Thyroid gland (tissue), 4 donors: Measurements from ENCODE around the gene ARID3A. TPM values are rescaled to one million over a fixed set of nuclear protein-coding genes. Genes with fewer than 3 reads are reported as not detected.

ENCODE experiments used
- DNase-seq, 2 donors: peaks; one replicate each; pipeline ENCODE4 v3.0.0-alpha.2; 2019
- H3K27ac ChIP-seq, 3 donors: fragments of 200-600 bp; sonication (generic); 1 replicate in 2 of 3; 2 replicates in 1 of 3; pipeline ENCODE4 v1.5.1; 2016 to 2019; ENCODE audit warnings: mild to moderate bottlenecking in 1 of 3, moderate library complexity in 1 of 3
- H3K27me3 ChIP-seq: fragments of 200-600 bp; sonication (generic); one replicate; pipeline ENCODE4 v1.5.1; 2019
- H3K36me3 ChIP-seq, 2 donors: fragments of 200-600 bp; sonication (generic); one replicate each; pipeline ENCODE4 v1.5.1; 2016 to 2019
- H3K4me1 ChIP-seq, 2 donors: fragments of 200-600 bp; sonication (generic); one replicate each; pipeline ENCODE4 v1.5.1; 2017 to 2019
- H3K4me3 ChIP-seq, 3 donors: fragments of 200-600 bp; sonication (generic); replicated peaks in 1 of 3; 1 replicate in 2 of 3; 2 replicates in 1 of 3; pipeline ENCODE4 v1.5.1; 2016; ENCODE audit warnings: mild to moderate bottlenecking in 1 of 3
- H3K9me3 ChIP-seq: fragments of 200-600 bp; sonication (generic); one replicate; pipeline ENCODE4 v1.5.1; 2017
- CTCF ChIP-seq, 6 experiments: fragments of 200-600 bp in 3 of 6; fragments of 450-650 bp in 3 of 6; sonication (generic) in 3 of 6; IDR thresholded peaks; one replicate each; pipeline ENCODE4 v1.5.1; 2016 to 2019; ENCODE audit warnings: antibody characterized with exemption in 6 of 6, mild to moderate bottlenecking in 2 of 6, inconsistent platforms in 1 of 6, moderate library complexity in 1 of 6
- POLR2A ChIP-seq, 2 donors: fragments of 450-650 bp; IDR thresholded peaks; one replicate each; pipeline ENCODE4 v1.6.1; 2017; ENCODE audit warnings: antibody characterized with exemption in 2 of 2, mild to moderate bottlenecking in 2 of 2, moderate library complexity in 1 of 2
- WGBS, 2 donors: methylation state at CpG; one replicate each; pipeline ENCODE4 v1.1.5; 2017; 5-methylcytosine and 5-hydroxymethylcytosine counted together
- intact Hi-C: fragments of 100-400 bp; cut with DNase I; formaldehyde crosslinking; loops from one replicate; pipeline ENCODE4 v1.15.1; 2023
- total RNA-seq, 4 donors: library from RNA; depleted of rRNA; stranded (reverse); fragments of >200 nt; gene quantifications; one replicate each; pipeline ENCODE4 v1.2.3, GENCODE V29; 2016

Gene ARID3A
- total RNA-seq, 4 donors from 2014 or later, result 2.6 to 7.7 (median 3.9) TPM

DNA sequence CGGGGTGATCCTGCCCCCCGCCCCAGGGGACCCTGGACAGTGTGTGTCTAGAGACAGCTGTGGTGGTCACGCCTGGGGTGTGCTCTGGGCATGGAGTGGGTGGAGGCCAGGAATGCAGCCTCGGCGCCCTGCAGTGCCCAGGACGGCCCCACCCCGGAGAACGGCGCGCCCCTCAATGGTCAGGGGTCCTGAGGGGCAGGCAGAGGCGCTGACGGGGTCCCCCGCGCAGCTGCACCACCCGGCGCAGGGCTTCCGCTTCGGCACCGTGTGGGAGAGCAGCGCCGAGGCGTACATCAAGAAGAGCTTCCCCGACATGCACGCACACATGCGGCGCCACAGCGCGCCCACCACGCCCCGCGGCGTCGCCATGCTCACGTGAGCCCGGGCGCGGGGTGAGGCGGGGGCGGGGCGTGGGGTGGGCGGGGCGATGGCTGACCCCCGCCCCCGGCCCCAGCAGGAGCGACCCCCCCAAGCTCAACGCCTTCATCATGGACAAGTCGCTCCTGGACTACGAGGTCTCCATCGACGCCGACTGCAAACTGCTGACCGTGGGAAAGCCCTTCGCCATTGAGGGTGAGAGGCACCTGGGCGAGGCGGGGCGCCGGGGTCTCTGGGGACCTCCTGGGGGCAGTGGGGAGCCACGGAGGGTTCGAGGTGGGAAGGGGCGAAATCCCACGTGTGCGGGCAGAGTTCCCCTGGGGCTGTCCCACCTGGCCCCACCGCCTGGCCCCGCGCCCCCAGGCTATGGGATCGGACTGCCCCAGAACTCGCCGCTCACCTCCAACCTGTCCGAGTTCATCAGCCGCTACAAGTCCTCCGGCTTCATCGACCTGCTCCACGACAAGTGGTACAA is 81.8 kb downstream of the ARID3A start:
- TF ChIP-seq POLR2A (IDR thresholded peaks at IDR 0.05), result no peak
- TF ChIP-seq CTCF (IDR thresholded peaks at IDR 0.05), result no peak
- WGBS, 2 donors, result 94 to 95% methylated on average over 25 to 64 of the region's 73 CpGs
- Histone ChIP-seq H3K4me3 (no peak overlapping the region), H3K36me3 (peaks cover 31 to 40% of the 10 kb centered on the region in 2 donors), H3K27ac (no peak overlapping the region), H3K9me3 (no peaks in the 10 kb centered on the region), H3K4me1 (no peaks in the 10 kb centered on the region), H3K27me3 (no peaks in the 10 kb centered on the region)
- intact Hi-C loops, result no loop called here
- DNase-seq, result no peak

DNA sequence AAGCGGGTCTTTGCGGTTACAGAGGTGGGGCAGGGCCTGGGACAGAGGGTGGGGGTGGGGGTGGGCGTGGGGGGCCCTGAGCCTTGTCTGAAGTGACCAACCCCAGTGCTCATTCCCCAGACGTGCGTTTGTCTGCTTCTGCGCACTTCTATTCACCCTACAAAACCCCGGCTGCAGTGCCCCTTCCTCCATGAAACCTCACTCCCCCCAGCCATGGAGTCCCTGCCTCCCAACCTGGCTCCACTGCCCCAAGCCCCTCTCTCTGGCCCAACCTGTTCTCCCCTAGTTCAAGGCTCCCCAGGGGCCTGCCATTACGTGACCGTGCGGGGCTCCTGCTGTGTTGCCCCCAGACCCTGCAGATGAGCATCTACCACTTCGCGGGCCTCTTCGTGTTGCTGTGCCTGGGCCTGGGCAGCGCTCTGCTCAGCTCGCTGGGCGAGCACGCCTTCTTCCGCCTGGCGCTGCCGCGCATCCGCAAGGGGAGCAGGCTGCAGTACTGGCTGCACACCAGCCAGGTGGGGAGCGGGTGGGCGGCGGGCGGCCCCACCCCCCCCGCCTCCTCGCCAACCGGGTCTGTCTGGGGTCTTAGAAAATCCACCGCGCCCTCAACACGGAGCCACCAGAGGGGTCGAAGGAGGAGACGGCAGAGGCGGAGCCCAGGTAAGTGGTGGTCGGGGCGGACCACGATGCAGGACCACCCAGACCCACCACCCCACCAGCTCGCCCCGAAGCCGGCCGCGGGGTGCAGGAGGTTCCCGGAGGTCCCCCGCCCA is 82.6 kb downstream of the ARID3A start:
- intact Hi-C loops, result no loop called here
- Histone ChIP-seq H3K4me3 (no peak overlapping the region), H3K9me3 (no peaks in the 10 kb centered on the region), H3K4me1 (no peaks in the 10 kb centered on the region), H3K27ac (no peak overlapping the region), H3K27me3 (no peaks in the 10 kb centered on the region), H3K36me3 (peaks cover 36 to 42% of the 10 kb centered on the region in 2 donors)
- 95 to 96% methylated on average over 31 to 39 of the region's 45 CpGs for WGBS, 2 donors
- no peak for TF ChIP-seq CTCF (IDR thresholded peaks at IDR 0.05)
- no peak for TF ChIP-seq POLR2A (IDR thresholded peaks at IDR 0.05)
- DNase-seq, result no peak

DNA sequence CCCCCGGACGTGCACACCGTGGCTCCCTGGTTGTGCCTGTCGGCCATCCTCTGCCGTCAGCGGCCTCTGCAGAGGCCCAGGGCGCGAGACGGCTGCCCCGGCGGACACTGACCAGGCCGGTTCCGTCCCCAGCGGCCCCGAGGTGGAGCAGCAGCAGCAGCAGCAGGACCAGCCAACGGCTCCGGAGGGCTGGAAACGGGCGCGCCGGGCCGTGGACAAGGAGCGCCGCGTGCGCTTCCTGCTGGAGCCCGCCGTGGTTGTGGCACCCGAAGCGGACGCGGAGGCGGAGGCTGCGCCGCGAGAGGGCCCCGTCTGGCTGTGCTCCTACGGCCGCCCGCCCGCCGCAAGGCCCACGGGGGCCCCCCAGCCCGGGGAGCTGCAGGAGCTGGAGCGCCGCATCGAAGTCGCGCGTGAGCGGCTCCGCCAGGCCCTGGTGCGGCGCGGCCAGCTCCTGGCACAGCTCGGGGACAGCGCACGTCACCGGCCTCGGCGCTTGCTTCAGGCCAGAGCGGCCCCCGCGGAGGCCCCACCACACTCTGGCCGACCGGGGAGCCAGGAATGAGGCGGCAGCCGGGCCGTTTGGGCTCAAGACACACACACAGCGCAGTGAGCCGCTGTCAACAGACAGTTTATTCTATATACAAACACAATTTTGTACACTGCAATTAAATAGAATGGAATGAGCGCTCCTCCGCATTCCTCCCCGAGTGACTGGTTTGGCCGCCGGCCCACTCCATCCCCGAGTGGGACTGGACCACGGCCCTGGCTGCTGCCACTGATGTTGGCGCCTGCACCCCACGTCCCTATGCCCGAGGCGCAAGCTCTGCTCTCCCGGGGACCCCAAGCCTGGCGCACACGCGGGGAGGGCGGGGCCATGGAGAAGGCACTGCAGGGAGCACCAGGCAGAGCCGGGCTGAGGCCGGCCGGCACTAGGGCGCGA is 83.5 kb downstream of the ARID3A start:
- no peak for DNase-seq
- peaks cover 41 to 42% of the 10 kb centered on the region in 2 donors for H3K36me3 ChIP-seq
- no peaks in the 10 kb centered on the region for H3K4me1 ChIP-seq
- H3K4me3 ChIP-seq, result no peak overlapping the region
- no peak for TF ChIP-seq POLR2A (IDR thresholded peaks at IDR 0.05)
- no peak for TF ChIP-seq CTCF (IDR thresholded peaks at IDR 0.05)
- no peak overlapping the region for H3K27ac ChIP-seq
- no peaks in the 10 kb centered on the region for H3K27me3 ChIP-seq
- intact Hi-C loops, result no loop called here
- H3K9me3 ChIP-seq, result no peaks in the 10 kb centered on the region
- WGBS, 2 donors, result 81 to 86% methylated on average over 54 to 58 of the region's 92 CpGs

DNA sequence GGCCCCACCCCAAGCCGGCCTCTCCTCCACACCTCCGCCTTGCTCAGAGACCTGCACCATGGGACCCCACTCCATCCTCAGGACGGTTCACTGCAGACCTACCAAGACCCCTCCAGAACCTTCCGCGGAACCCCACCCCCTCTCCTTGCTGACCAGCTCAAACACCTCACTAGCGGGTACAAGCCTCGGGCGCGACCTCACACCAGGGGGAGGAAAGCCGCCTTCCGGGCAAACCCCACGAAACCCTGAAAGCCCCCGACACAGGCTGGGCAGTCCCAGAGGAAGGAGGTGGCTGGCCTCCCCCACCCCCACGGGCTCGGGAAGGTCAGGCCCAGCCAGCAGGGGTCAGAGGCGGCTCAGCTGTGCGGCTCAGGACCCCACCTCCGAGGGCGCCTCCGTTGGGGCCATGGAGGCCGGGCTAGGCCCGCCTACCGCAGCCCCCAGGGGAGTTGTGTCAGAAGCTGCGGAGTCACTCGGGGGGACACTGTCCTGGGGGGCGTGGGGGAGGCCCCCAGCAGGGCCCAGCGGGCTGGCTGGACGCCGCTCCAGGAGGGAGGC is 84.2 kb downstream of the ARID3A start:
- H3K27ac ChIP-seq, result no peak overlapping the region

More for the DNA sequence above, 84.2 kb downstream of the ARID3A start:
- DNase-seq, result no peak
- 92 to 94% methylated on average over 17 to 18 of the region's 29 CpGs for WGBS, 2 donors
- intact Hi-C loops, result no loop called here
- Histone ChIP-seq H3K4me3 (no peak overlapping the region), H3K36me3 (peaks cover 41 to 42% of the 10 kb centered on the region in 2 donors), H3K27me3 (no peaks in the 10 kb centered on the region), H3K4me1 (no peaks in the 10 kb centered on the region), H3K9me3 (no peaks in the 10 kb centered on the region)
- TF ChIP-seq CTCF (IDR thresholded peaks at IDR 0.05) (no peak), POLR2A (IDR thresholded peaks at IDR 0.05) (no peak)
